Karpas-422 (cell line): ENCODE measurements around the gene RAI14. TPM values are rescaled to one million over a fixed set of nuclear protein-coding genes. Genes with fewer than 3 reads are reported as not detected.

ENCODE experiments used
- DNase-seq: peaks from one replicate; pipeline ENCODE4 v3.0.0-alpha.2; 2015
- H2AFZ ChIP-seq: fragments of 200-600 bp; sonication (generic); 2 replicates; pipeline ENCODE4 v1.6.1; 2014; ENCODE audit warnings: antibody characterized with exemption, low read length, mixed read lengths
- H3K27ac ChIP-seq: fragments of 200-600 bp; sonication (generic); 2 replicates; pipeline ENCODE4 v1.5.1; 2014; ENCODE audit warnings: mild to moderate bottlenecking, low read length, moderate library complexity
- H3K27me3 ChIP-seq: fragments of 200-600 bp; sonication (generic); 2 replicates; pipeline ENCODE4 v1.6.1; 2014; ENCODE audit warnings: low read length, mixed read lengths
- H3K36me3 ChIP-seq: fragments of 200-600 bp; sonication (generic); 2 replicates; pipeline ENCODE4 v1.6.1; 2014; ENCODE audit warnings: low read length, mixed read lengths; ENCODE audit not compliant: insufficient read depth
- H3K4me1 ChIP-seq: fragments of 200-600 bp; sonication (generic); 2 replicates; pipeline ENCODE4 v1.6.1; 2014; ENCODE audit warnings: mild to moderate bottlenecking, low read length, mixed read lengths
- H3K4me2 ChIP-seq: fragments of 200-600 bp; sonication (generic); 2 replicates; pipeline ENCODE4 v1.6.1; 2014; ENCODE audit warnings: low read length, low read depth, mild to moderate bottlenecking; ENCODE audit not compliant: poor library complexity, severe bottlenecking
- H3K4me3 ChIP-seq: fragments of 200-600 bp; sonication (generic); 2 replicates; pipeline ENCODE4 v1.5.1; 2014; ENCODE audit warnings: mild to moderate bottlenecking, antibody characterized with exemption, low read length, mixed read lengths
- H3K79me2 ChIP-seq: fragments of 200-600 bp; sonication (generic); 2 replicates; pipeline ENCODE4 v1.6.1; 2014; ENCODE audit warnings: mild to moderate bottlenecking, low read length, mixed read lengths
- H3K9ac ChIP-seq: fragments of 200-600 bp; sonication (generic); 2 replicates; pipeline ENCODE4 v1.6.0; 2014; ENCODE audit warnings: low read length
- H3K9me2 ChIP-seq: fragments of 200-600 bp; sonication (generic), shearing (Covaris generic); replicated peaks from 2 replicates; pipeline ENCODE4 v1.6.0; 2014; ENCODE audit warnings: mild to moderate bottlenecking, low read length, moderate library complexity; ENCODE audit not compliant: insufficient read depth
- H3K9me3 ChIP-seq: fragments of 300-700, 200-600 bp; sonication (generic); 2 replicates; pipeline ENCODE4 v1.6.1; 2014; ENCODE audit warnings: low read length, mixed read lengths
- H4K20me1 ChIP-seq: fragments of 200-600 bp; sonication (generic); 2 replicates; pipeline ENCODE4 v1.6.1; 2014; ENCODE audit warnings: mild to moderate bottlenecking, antibody characterized with exemption, low read length, low read depth; ENCODE audit not compliant: insufficient read depth
- total RNA-seq: library from RNA; depleted of rRNA; stranded (reverse); fragments of >200 nt; shearing (Covaris generic); gene quantifications from 2 replicates; pipeline ENCODE4 v1.2.3, GENCODE V29; 2014; ENCODE audit warnings: low replicate concordance

Gene RAI14
- total RNA-seq, 1 experiment from 2014 or later: not detected

- H3K27ac ChIP-seq: no peak overlapping the region
- H3K4me3 ChIP-seq: no peak overlapping the region
- H3K4me1 ChIP-seq: peaks cover under 1% of the 10 kb centered on the region
- no peaks in the 10 kb centered on the region for H3K9me2 ChIP-seq
- H2AFZ ChIP-seq: no peak overlapping the region
- no peak for DNase-seq
- H3K79me2 ChIP-seq: no peaks in the 10 kb centered on the region
- no peaks in the 10 kb centered on the region for H3K27me3 ChIP-seq
- H4K20me1 ChIP-seq: no peaks in the 10 kb centered on the region; the same call in 1 of the 2 replicates
- H3K36me3 ChIP-seq: no peaks in the 10 kb centered on the region
- H3K9ac ChIP-seq: no peak overlapping the region
- H3K4me2 ChIP-seq: no peak overlapping the region
- no peaks in the 10 kb centered on the region for H3K9me3 ChIP-seq
Measured at GRCh38 chr5:34857894-34858293, 201.8 kb downstream of the RAI14 start.

GRCh38 chr5:34858790-34859189 is 202.7 kb downstream of the RAI14 start:
- H3K9me2 ChIP-seq: no peaks in the 10 kb centered on the region
- H4K20me1 ChIP-seq: no peaks in the 10 kb centered on the region; the same call in 1 of the 2 replicates
- H3K79me2 ChIP-seq: no peaks in the 10 kb centered on the region
- no peak overlapping the region for H3K4me2 ChIP-seq
- no peak overlapping the region for H3K27ac ChIP-seq
- H3K27me3 ChIP-seq: no peaks in the 10 kb centered on the region
- no peak overlapping the region for H3K9ac ChIP-seq
- H3K36me3 ChIP-seq: no peaks in the 10 kb centered on the region
- no peak for DNase-seq
- H2AFZ ChIP-seq: no peak overlapping the region
- H3K4me1 ChIP-seq: peaks cover 8% of the 10 kb centered on the region
- no peak overlapping the region for H3K4me3 ChIP-seq
- no peaks in the 10 kb centered on the region for H3K9me3 ChIP-seq

GRCh38 chr5:34859253-34859652 is 203.1 kb downstream of the RAI14 start:
- Histone ChIP-seq H3K4me1 (peaks cover 8% of the 10 kb centered on the region), H3K4me2 (no peak overlapping the region), H2AFZ (no peak overlapping the region), H3K4me3 (no peak overlapping the region), H3K9ac (no peak overlapping the region), H3K79me2 (no peaks in the 10 kb centered on the region), H3K9me2 (no peaks in the 10 kb centered on the region), H4K20me1 (no peaks in the 10 kb centered on the region; the same call in 1 of the 2 replicates), H3K27ac (no peak overlapping the region), H3K9me3 (no peaks in the 10 kb centered on the region), H3K27me3 (no peaks in the 10 kb centered on the region), H3K36me3 (no peaks in the 10 kb centered on the region)
- no peak for DNase-seq

DNA sequence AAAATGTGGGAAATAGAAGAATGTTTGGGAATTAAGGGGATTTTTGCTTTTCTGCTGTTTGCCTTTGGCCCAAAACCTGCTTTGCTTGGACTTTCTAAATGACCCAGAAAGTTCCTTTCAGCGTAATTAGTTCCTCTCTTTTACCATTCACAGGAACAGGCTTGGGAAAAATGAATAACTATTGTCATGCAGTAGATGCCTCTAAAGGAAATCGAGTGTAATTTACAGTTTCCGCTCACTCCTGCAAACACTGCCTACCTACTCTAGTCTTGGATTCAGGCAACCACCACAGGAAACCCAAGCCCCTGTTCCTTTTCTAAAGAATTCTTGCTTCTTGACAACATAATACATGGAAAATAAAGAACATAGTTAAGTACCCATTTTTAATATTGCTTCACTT is 207.8 kb downstream of the RAI14 start:
- Histone ChIP-seq H3K27ac (no peak overlapping the region), H3K36me3 (no peaks in the 10 kb centered on the region), H3K9me3 (no peaks in the 10 kb centered on the region), H3K4me2 (no peak overlapping the region), H3K79me2 (no peaks in the 10 kb centered on the region), H4K20me1 (no peaks in the 10 kb centered on the region; the same call in 1 of the 2 replicates), H3K4me3 (no peak overlapping the region), H3K4me1 (peaks cover 8% of the 10 kb centered on the region), H3K27me3 (no peaks in the 10 kb centered on the region), H2AFZ (no peak overlapping the region), H3K9me2 (no peaks in the 10 kb centered on the region), H3K9ac (no peak overlapping the region)
- no peak for DNase-seq

- H3K79me2 ChIP-seq: no peaks in the 10 kb centered on the region
- no peak overlapping the region for H3K27ac ChIP-seq
- H3K4me2 ChIP-seq: no peak overlapping the region
- H2AFZ ChIP-seq: no peak overlapping the region
- no peak overlapping the region for H3K4me3 ChIP-seq
- peaks cover 8% of the 10 kb centered on the region for H3K4me1 ChIP-seq
- no peaks in the 10 kb centered on the region for H3K27me3 ChIP-seq
- H3K36me3 ChIP-seq: no peaks in the 10 kb centered on the region
- DNase-seq: no peak
- no peaks in the 10 kb centered on the region for H3K9me3 ChIP-seq
- H4K20me1 ChIP-seq: no peaks in the 10 kb centered on the region; the same call in 1 of the 2 replicates
- no peak overlapping the region for H3K9ac ChIP-seq
- no peaks in the 10 kb centered on the region for H3K9me2 ChIP-seq
Measured at GRCh38 chr5:34865091-34865490, 209.0 kb downstream of the RAI14 start.

GRCh38 chr5:34866989-34867471 is 210.9 kb downstream of the RAI14 start:
- no peaks in the 10 kb centered on the region for H3K9me3 ChIP-seq
- DNase-seq: no peak
- H3K79me2 ChIP-seq: no peaks in the 10 kb centered on the region
- H3K27ac ChIP-seq: no peak overlapping the region
- H3K4me1 ChIP-seq: peaks cover 8% of the 10 kb centered on the region
- no peaks in the 10 kb centered on the region for H3K9me2 ChIP-seq
- H3K4me3 ChIP-seq: no peak overlapping the region
- H3K36me3 ChIP-seq: no peaks in the 10 kb centered on the region
- no peak overlapping the region for H3K4me2 ChIP-seq
- H3K27me3 ChIP-seq: no peaks in the 10 kb centered on the region
- H4K20me1 ChIP-seq: no peaks in the 10 kb centered on the region; the same call in 1 of the 2 replicates
- H3K9ac ChIP-seq: no peak overlapping the region
- no peak overlapping the region for H2AFZ ChIP-seq

- H2AFZ ChIP-seq: no peak overlapping the region
- H3K9me2 ChIP-seq: no peaks in the 10 kb centered on the region
- H3K79me2 ChIP-seq: no peaks in the 10 kb centered on the region
- DNase-seq: no peak
- H3K9ac ChIP-seq: no peak overlapping the region
- H3K27ac ChIP-seq: no peak overlapping the region
- H3K9me3 ChIP-seq: no peaks in the 10 kb centered on the region
- H3K4me3 ChIP-seq: no peak overlapping the region
- no peaks in the 10 kb centered on the region for H3K27me3 ChIP-seq
- H3K4me2 ChIP-seq: no peak overlapping the region
- no peaks in the 10 kb centered on the region for H3K36me3 ChIP-seq
- H4K20me1 ChIP-seq: no peaks in the 10 kb centered on the region; the same call in 1 of the 2 replicates
- H3K4me1 ChIP-seq: peaks cover 8% of the 10 kb centered on the region
Measured at GRCh38 chr5:34867660-34868059, 211.5 kb downstream of the RAI14 start.

GRCh38 chr5:34868791-34869190 is 212.7 kb downstream of the RAI14 start:
- Histone ChIP-seq H3K9me3 (no peaks in the 10 kb centered on the region), H3K36me3 (no peaks in the 10 kb centered on the region), H4K20me1 (no peaks in the 10 kb centered on the region), H3K79me2 (no peaks in the 10 kb centered on the region), H3K4me1 (no peaks in the 10 kb centered on the region), H3K9ac (no peak overlapping the region), H3K27ac (no peak overlapping the region), H2AFZ (no peak overlapping the region), H3K27me3 (no peaks in the 10 kb centered on the region), H3K9me2 (no peaks in the 10 kb centered on the region), H3K4me3 (no peak overlapping the region), H3K4me2 (no peak overlapping the region)
- no peak for DNase-seq

DNA sequence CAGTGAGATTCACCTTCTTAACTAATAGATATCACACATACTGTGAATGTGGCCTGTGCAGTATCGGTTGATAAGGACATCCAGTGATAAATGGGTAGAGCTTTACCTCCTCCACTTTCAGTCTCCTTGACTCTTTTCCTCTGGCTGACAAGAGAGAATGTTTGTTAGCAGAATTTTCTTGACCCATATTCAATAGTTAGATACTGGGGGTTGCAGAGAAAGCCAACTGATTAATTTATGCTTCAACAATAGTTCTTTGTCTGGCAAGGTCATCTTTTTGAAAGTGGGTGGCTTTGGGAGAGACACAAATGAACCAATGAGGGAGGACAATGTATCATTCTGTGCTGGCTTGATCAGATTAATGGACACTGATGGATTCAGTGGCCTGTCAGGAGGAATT is 213.1 kb downstream of the RAI14 start:
- H3K79me2 ChIP-seq: no peaks in the 10 kb centered on the region
- no peak overlapping the region for H3K27ac ChIP-seq
- no peak overlapping the region for H3K9ac ChIP-seq
- H3K27me3 ChIP-seq: no peaks in the 10 kb centered on the region
- H2AFZ ChIP-seq: no peak overlapping the region
- H4K20me1 ChIP-seq: no peaks in the 10 kb centered on the region
- H3K4me2 ChIP-seq: no peak overlapping the region
- no peaks in the 10 kb centered on the region for H3K36me3 ChIP-seq
- no peak overlapping the region for H3K4me3 ChIP-seq
- DNase-seq: no peak
- no peaks in the 10 kb centered on the region for H3K4me1 ChIP-seq
- H3K9me2 ChIP-seq: no peaks in the 10 kb centered on the region
- H3K9me3 ChIP-seq: no peaks in the 10 kb centered on the region
